H1 (cell line): ENCODE measurements around the gene GDNF.

Experiments used
- CTCF ChIP-seq, 3 experiments: IDR thresholded peaks; 1 replicate in 2 of 3; 2 replicates in 1 of 3; pipeline versions ENCODE4 v1.5.1 to v1.6.1; 2011; ENCODE audit warnings: low read length in 3 of 3, mild to moderate bottlenecking in 3 of 3, inconsistent platforms in 2 of 3, low read depth in 1 of 3, moderate library complexity in 1 of 3; ENCODE audit not compliant: insufficient read depth in 1 of 3; ENCODE audit errors: control extremely low read depth in 1 of 3
- EP300 ChIP-seq, 2 experiments: IDR thresholded peaks; 1 replicate in 1 of 2; 2 replicates in 1 of 2; pipeline ENCODE4 v1.6.1; 2011 to 2012; ENCODE audit warnings: low read depth in 2 of 2, low read length in 2 of 2, mild to moderate bottlenecking in 2 of 2, borderline replicate concordance in 1 of 2, inconsistent platforms in 1 of 2, moderate library complexity in 1 of 2
- JUN ChIP-seq: IDR thresholded peaks from 2 replicates; pipeline ENCODE4 v1.6.1; 2011; ENCODE audit warnings: low read depth, mild to moderate bottlenecking, improper control_type of control experiment, low read length
- JUND ChIP-seq: IDR thresholded peaks from 2 replicates; pipeline ENCODE4 v1.6.1; 2011; ENCODE audit warnings: mild to moderate bottlenecking, improper control_type of control experiment, low read length
- RXRA ChIP-seq: IDR thresholded peaks from 2 replicates; pipeline ENCODE4 v1.6.1; 2011; ENCODE audit warnings: low read depth, mild to moderate bottlenecking, low read length, moderate library complexity; ENCODE audit not compliant: insufficient read depth

GRCh38 chr5:37815913-37816312 lies 23.9 kb downstream of the GDNF start:
- TF ChIP-seq CTCF (IDR thresholded peaks at IDR 0.05; ENCODE audit: control extremely low read depth in 1 of 3, insufficient read depth in 1 of 3, low read depth in 1 of 3, low read length in 3 of 3), result no peak
- TF ChIP-seq JUN, result no peak
- TF ChIP-seq RXRA, result no peak
- TF ChIP-seq EP300 (IDR thresholded peaks at IDR 0.05; ENCODE audit: borderline replicate concordance in 1 of 2, low read depth in 2 of 2, low read length in 2 of 2), result no peak
- no peak for TF ChIP-seq JUND
